IMR-90 (cell line): ENCODE measurements around the gene COL8A1.
"Not testable (repeated sequence)": the region's sequence is repeated elsewhere in the genome, so short reads cannot be mapped to it uniquely, and the experiment has no call there.

Experiments used
- BHLHE40 ChIP-seq: fragments of 150-350 bp; IDR thresholded peaks from 2 replicates; pipeline ENCODE4 v1.6.1; 2016; ENCODE audit warnings: mild to moderate bottlenecking, low read depth, low read length
- CEBPB ChIP-seq: IDR thresholded peaks from 2 replicates; pipeline ENCODE4 v1.6.1; 2012; ENCODE audit warnings: low read depth, low read length, improper control_type of control experiment
- CHD1 ChIP-seq: IDR thresholded peaks from 2 replicates; pipeline ENCODE4 v1.6.1; 2012; ENCODE audit warnings: low read depth, low read length, improper control_type of control experiment
- FOS ChIP-seq: fragments of 150-350 bp; IDR thresholded peaks from 2 replicates; pipeline ENCODE4 v1.6.1; 2016; ENCODE audit warnings: low read depth, low read length
- MAFK ChIP-seq: IDR thresholded peaks from 2 replicates; pipeline ENCODE4 v1.6.1; 2012; ENCODE audit warnings: low read depth, low read length, improper control_type of control experiment
- POLR2A ChIP-seq: IDR thresholded peaks from 2 replicates; pipeline ENCODE4 v1.6.1; 2012; ENCODE audit warnings: mild to moderate bottlenecking, low read depth, low read length
- RAD21 ChIP-seq: IDR thresholded peaks from 2 replicates; pipeline ENCODE4 v1.6.1; 2012; ENCODE audit warnings: low read length, improper control_type of control experiment
- RCOR1 ChIP-seq: IDR thresholded peaks from 2 replicates; pipeline ENCODE4 v1.6.1; 2012; ENCODE audit warnings: mild to moderate bottlenecking, low read length, improper control_type of control experiment; ENCODE audit not compliant: insufficient replicate concordance
- TF ChIP-seq, protein P1 (sequence below): conservative IDR thresholded peaks from 2 replicates; pipeline ENCODE4 v1.5.1; 2012; ENCODE audit warnings: mild to moderate bottlenecking, low read depth, low read length, improper control_type of control experiment
- TF ChIP-seq, protein P2 (sequence below): fragments of 150-350 bp; IDR thresholded peaks from 2 replicates; pipeline ENCODE4 v1.6.1; 2016; ENCODE audit warnings: low read depth, mild to moderate bottlenecking, low read length, moderate library complexity, borderline replicate concordance
- TF ChIP-seq, protein P3 (sequence below): fragments of 150-350 bp; IDR thresholded peaks from 2 replicates; pipeline ENCODE4 v1.6.1; 2017; ENCODE audit warnings: mild to moderate bottlenecking, antibody characterized with exemption, low read length, low read depth

DNA sequence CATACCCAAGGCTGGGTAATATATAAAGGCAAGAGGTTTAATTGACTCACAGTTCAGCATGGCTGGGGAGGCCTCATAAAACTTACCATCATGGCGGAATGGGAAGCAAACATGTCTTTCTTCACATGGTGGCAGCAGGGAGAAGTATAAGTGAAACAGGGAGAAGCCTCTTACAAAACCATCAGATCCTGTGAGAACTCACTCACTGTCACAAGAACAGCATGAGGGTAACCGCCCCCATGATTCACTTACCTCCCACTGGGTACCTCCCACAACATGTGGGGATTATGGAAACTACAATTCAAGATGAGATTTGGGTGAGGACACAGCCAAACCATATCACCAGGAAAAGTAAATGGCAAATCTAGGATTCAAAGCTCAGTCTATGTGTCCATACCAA, 102.0 kb downstream of the COL8A1 start:
- TF ChIP-seq, protein P1, sequence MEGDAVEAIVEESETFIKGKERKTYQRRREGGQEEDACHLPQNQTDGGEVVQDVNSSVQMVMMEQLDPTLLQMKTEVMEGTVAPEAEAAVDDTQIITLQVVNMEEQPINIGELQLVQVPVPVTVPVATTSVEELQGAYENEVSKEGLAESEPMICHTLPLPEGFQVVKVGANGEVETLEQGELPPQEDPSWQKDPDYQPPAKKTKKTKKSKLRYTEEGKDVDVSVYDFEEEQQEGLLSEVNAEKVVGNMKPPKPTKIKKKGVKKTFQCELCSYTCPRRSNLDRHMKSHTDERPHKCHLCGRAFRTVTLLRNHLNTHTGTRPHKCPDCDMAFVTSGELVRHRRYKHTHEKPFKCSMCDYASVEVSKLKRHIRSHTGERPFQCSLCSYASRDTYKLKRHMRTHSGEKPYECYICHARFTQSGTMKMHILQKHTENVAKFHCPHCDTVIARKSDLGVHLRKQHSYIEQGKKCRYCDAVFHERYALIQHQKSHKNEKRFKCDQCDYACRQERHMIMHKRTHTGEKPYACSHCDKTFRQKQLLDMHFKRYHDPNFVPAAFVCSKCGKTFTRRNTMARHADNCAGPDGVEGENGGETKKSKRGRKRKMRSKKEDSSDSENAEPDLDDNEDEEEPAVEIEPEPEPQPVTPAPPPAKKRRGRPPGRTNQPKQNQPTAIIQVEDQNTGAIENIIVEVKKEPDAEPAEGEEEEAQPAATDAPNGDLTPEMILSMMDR: not testable (repeated sequence)
- TF ChIP-seq MAFK, BHLHE40, POLR2A, RAD21, CHD1, RCOR1, CEBPB, FOS: not testable (repeated sequence)
- TF ChIP-seq, protein P2, sequence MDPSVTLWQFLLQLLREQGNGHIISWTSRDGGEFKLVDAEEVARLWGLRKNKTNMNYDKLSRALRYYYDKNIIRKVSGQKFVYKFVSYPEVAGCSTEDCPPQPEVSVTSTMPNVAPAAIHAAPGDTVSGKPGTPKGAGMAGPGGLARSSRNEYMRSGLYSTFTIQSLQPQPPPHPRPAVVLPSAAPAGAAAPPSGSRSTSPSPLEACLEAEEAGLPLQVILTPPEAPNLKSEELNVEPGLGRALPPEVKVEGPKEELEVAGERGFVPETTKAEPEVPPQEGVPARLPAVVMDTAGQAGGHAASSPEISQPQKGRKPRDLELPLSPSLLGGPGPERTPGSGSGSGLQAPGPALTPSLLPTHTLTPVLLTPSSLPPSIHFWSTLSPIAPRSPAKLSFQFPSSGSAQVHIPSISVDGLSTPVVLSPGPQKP: not testable (repeated sequence)
- TF ChIP-seq, protein P3, sequence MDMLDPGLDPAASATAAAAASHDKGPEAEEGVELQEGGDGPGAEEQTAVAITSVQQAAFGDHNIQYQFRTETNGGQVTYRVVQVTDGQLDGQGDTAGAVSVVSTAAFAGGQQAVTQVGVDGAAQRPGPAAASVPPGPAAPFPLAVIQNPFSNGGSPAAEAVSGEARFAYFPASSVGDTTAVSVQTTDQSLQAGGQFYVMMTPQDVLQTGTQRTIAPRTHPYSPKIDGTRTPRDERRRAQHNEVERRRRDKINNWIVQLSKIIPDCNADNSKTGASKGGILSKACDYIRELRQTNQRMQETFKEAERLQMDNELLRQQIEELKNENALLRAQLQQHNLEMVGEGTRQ: not testable (repeated sequence)
